H1 (cell line): ENCODE data around the gene ZNF362. TPM values are rescaled to one million over a fixed set of nuclear protein-coding genes. Genes with fewer than 3 reads are reported as not detected.

Source experiments
- ATF2 ChIP-seq: IDR thresholded peaks from 2 replicates; pipeline ENCODE4 v1.6.1; 2012; ENCODE audit warnings: low read length, inconsistent platforms
- FOSL1 ChIP-seq: IDR thresholded peaks from 2 replicates; pipeline ENCODE4 v1.6.1; 2011; ENCODE audit warnings: mild to moderate bottlenecking, low read depth, low read length, moderate library complexity; ENCODE audit not compliant: insufficient read depth
- KDM4A ChIP-seq: IDR thresholded peaks from one replicate; pipeline ENCODE4 v1.7.1; 2012; ENCODE audit warnings: low read depth, mild to moderate bottlenecking, moderate library complexity, low read length, inconsistent platforms; ENCODE audit not compliant: severe bottlenecking
- KDM5A ChIP-seq: fragments of 200-600 bp; IDR thresholded peaks from 2 replicates; pipeline ENCODE4 v1.7.1; 2012; ENCODE audit warnings: mild to moderate bottlenecking, low read length, inconsistent platforms, mixed read lengths
- NRF1 ChIP-seq: IDR thresholded peaks from 2 replicates; pipeline ENCODE4 v1.6.1; 2011; ENCODE audit warnings: mild to moderate bottlenecking, low read depth, low read length, improper control_type of control experiment
- RNF2 ChIP-seq: fragments of 200-900, 300-1000 bp; sonication (generic); IDR thresholded peaks from 2 replicates; pipeline ENCODE4 v1.7.1; 2016; ENCODE audit warnings: borderline replicate concordance, low read depth, mild to moderate bottlenecking, antibody characterized with exemption, low read length; ENCODE audit not compliant: poor library complexity, severe bottlenecking; ENCODE audit errors: missing control alignments
- RXRA ChIP-seq: IDR thresholded peaks from 2 replicates; pipeline ENCODE4 v1.6.1; 2011; ENCODE audit warnings: low read depth, mild to moderate bottlenecking, low read length, moderate library complexity; ENCODE audit not compliant: insufficient read depth
- YY1 ChIP-seq: IDR thresholded peaks from 2 replicates; pipeline ENCODE4 v1.6.1; 2011; ENCODE audit warnings: low read depth, mild to moderate bottlenecking, low read length
- polyA plus RNA-seq, 7 experiments: library from polyadenylated mRNA; depleted of rRNA in 3 of 7; stranded (reverse) in 5 of 7; unstranded in 2 of 7; fragments of >200 nt in 5 of 7; fragments of 200-250 nt in 2 of 7; gene quantifications; 1 replicate in 5 of 7; 2 replicates in 1 of 7; 4 replicates in 1 of 7; pipeline versions ENCODE4 v1.2.1 to v1.2.3, GENCODE V29; 2011 to 2013; ENCODE audit warnings: missing spikeins in 2 of 7, mixed read lengths in 2 of 7
- total RNA-seq: library from RNA; stranded (reverse); fragmentation: NEBNext Ultra II Directional; extraction: Animal tissue kit (Norgen Biotek cat#: 25700); gene quantifications from 2 replicates; pipeline ENCODE4 v1.2.1, GENCODE V29; 2021

ZNF362 gene
- total and polyA plus RNA-seq, 2 of the 8 experiments (the other 6 are each of a cell fraction or from before 2014, with no cell fraction given), result 24.2 to 27.8 TPM

GRCh38 chr1:33256471-33257206 lies at the start of gene ZNF362 (continued):
- TF ChIP-seq FOSL1 (no peak), KDM4A (peak; percentile 52), NRF1 (no peak), RXRA (no peak), ATF2 (no peak), RNF2 (no peak), YY1 (peak; percentile 88), KDM5A (no peak)
